NCI-H2171 (cell line): Measurements from ENCODE around the gene BTG2.

Source experiments
- DNase-seq: peaks from one replicate; lab custom pipeline; 2025; lab: John Stamatoyannopoulos, UW

The BTG2 gene

DNA sequence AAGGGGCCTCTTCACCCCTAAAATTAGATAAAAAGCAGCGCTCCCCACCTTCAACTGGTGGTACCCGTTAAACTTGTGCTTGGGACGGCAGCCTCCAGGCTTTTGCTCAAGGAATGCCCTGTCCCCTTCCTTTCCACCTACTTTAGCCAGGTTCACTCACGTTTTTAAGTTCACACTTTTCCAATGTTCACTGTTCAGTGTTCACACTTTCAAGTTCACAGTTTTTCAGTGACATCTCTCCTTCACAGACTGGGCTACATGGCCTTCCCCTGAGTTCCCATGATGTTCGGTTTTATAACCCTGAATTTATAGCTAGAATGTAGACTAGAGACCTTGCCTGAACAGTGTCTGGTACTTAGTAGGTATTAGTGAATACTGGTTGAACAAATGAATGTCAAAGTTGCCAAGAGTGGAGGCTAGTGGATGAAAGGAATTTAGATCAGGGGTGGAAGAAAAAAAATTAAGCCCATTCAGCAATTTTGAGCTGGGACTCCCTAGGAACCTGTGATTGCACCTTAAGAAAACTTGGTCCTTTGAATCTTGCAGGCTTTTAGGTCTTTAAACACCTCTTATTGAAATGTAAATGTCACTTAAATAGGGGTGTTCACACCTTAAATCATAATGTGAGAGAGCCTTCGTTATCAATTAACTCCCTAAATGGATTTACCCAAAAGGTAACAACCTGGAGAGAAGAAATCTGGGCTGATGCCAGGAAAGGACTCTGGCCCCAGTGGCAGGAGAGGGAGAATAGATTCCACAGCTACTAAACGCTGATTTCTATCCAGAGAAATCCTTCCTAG, 12.3 kb downstream of the BTG2 start:
- no peak for DNase-seq

DNA sequence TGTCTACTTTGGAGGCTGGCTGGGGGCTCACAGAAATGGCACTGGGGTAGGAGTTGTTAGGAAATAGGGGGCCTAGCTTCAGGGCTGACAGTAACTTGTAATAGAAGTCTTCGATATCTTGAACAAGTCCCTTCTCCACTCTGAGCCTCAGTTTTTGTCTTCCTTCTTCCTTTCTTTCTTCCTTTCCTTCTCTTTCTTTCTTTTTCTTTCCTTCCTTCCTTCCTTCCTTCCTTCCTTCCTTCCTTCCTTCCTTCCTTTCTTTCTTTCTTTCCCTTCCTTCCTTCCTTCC, 12.9 kb downstream of the BTG2 start:
- DNase-seq = no peak

DNA sequence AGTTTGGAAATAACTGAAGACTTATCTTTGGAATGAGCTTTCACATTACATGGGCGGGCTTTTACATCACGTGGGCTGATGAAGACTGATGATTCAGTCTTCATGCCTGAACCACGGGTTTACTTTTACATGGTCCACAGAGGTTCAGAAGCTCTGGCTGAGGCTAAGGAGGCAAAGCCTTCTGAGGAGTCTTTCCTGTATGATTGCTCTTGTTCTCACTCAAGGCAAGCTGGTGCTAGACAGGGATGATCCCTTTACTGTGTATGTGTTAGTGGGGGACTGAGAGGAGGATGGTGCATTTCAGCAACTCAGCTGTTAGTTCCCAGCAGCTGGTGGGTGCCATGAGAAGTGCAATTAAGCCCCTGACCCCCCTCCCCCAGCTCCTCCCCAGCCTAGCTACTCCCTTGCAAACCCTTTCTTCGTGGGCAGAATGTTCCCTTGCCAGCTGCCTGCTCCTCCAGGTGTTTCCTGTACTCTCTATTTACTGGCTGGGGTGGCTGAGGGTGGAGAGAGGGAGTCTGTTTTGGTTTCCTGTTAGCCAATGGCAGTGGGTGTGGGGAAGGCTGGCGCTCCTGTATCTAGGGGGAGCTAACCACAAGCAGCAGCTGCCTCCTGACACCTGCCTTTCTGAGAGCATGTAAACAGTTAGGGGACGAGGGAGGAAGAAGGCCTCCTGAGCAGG, 15.4 kb downstream of the BTG2 start:
- DNase-seq = peak; percentile 87

DNA sequence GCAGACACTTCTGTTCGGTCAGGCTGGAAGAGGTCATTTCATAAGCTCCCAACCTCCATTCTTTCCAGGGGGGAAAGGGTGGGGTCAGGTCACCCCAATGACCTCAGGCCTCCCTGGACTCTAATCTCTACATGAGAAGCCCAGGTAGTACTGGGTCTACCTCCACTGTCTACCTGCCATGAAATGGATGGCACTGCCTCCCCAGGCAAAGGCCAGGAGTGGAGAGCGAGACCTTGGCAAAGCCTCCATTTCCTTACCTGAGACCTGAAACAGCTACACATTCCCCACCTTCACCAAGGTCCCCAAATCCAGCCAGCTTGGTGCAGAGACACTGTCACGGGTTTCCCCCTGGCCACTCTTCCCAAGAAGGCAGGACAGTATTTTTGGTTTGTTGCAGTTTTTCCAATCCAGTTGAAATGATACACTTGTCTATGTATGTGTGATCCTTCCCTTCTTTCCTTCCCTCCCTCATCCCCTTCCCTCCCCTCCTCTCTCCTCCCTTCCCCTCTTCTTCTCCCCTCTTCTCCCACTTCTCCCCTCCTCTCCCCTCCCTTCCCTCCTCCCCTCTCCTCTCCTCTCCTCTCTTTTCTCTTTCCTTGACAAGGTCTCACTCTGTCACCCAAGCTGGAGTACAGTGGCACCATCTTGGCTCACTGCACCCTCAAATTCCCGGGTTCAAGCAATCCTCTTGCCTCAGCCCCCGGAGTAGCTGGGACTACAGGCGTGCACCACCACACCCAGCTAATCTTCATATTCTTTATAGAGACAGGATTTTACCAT, 16.1 kb downstream of the BTG2 start:
- DNase-seq = no peak

DNA sequence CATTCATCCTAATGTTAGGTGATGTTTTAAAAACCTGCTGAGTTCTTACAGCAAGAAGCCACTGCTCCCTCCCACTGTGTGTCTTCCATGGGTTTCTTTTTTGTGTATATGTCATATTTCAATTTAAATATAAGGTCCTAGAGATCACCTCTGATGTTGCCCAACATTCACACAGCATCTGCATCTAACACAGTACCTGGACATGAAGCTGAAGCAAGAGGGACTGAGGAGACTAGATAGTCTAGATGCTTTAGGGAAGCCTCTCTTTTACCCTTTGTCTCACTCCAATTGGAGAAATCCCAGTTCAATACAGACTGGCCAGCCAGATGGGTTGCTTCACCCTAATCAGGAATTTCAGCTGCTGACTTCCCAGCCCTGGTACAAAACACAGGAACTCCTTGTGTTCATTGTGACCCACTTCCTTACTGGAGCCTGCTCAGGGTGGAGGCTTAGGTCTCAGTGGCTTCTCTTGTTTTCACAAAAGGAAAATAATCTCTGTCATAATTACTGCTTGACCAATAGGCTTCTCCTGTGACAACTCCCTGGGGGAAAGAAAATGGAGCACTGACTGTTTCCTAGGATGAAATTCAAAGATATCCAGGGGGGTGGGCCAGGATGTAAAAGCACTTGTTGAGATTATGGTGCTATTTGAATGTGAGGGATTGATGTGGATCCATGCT, 17.3 kb downstream of the BTG2 start:
- DNase-seq = no peak

DNA sequence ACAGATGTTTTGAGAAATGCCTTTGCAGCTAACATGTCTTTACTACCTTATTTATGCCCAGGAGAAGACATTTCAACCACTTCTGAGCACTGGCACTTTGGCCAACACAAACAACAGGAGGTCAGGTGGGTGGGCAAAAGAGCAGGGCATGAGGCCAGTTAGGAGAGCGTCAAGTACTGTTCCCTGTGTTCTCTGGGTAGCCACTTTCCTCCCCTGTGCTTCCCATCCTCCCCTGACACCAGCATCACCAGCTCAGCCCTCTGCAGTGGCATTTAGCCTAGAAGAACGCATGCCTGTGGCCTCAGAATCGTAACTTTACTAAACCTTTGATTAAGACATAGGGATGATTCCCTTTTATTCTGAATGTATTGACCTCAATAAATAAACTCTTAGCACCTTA, 18.3 kb downstream of the BTG2 start:
- DNase-seq = no peak

DNA sequence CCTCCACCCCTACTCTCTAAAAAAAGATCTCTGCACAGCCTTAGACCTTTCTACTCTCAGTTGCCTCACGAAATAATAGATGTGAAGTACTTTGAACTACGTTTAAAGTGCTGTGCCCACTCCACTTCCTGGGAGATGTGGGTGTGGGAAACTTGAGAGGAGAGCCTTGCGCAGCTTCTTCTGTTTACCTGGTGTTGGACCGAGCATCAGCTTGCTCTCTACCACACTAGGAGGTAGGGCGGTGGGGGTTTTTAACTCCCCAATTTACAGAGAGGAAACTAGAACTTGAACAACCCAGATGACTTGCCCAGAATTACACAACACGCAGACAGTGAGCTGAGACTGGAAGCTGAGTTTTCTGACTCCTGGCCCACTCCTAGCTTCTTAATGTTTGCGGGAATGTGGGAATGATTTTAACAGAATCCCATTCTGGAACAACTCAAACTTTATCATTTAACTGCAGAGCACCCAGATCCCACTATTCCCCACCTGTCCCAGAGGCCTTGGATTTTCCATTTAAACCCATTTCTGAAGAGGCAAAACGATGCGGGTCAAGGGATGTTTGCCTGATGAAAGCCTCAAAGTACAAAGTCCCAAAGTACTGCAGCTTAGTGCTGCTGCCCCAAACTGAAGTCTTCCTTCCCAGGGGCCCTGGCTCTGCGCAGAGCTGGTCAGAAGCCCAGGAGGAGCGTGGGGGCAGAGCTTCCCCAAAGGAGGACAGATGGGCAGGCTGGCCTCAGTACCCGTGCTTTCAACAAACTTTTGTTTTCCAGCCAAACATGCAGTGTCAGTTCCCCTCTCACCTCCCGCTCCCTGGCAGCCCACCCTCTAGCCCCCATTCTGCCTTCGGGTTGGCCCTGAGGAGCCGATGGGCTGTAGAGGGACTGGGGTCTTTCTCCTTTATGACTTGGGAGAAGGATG, 19.0 kb downstream of the BTG2 start:
- no peak for DNase-seq

DNA sequence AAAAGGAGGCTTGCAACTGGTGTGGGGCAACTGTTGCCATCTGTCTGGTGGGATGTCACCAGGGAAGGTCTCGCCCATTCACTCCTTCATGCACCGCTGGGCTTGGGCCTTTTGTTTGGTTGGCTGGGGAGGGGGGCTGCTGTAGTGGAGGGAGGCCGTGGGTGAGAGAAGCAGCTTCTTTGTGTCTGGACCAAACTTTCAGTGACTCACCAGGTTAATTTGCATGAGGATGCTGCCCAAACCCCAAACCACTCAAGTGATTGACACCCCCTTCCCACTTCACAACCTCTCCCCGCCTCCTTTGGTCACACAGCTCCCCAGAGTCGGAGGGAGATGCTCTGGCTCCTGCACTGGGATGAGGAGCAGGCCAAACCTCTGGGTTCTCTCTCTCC, 19.7 kb downstream of the BTG2 start:
- DNase-seq = peak; percentile 25

DNA sequence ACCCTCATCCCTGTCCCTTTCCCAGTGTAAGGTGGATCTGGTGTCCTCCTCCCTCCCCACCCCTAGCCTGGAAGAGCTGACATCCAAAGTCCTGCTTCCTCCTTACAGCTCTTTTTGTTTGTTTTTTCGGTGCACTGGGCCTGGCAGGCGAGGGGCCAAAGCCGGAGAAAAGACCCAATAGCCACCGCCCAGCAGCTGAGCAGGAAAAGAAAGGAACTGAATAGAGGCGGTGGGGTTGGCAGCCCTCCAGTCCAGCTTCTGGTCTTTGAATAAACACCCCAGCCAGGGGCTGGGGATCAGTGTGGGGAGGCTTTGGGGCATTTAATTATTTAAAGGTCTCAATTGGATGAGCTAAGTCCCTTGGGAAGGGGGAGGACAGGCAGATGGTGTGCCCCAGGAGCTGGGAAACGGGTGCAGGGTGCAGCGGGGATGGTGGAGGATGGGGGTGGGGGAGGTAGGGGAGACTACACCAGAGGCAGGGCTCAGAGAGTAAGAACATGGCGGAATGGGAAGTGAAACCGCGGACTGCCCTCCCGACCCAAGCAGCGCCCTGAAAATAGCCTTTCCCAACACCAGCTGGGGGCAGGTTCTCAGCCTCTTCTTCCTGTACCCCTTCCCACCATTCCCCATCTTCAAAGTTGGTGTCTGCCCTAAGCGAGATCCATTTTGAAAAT, 20.2 kb downstream of the BTG2 start:
- peak; percentile 27 for DNase-seq

DNA sequence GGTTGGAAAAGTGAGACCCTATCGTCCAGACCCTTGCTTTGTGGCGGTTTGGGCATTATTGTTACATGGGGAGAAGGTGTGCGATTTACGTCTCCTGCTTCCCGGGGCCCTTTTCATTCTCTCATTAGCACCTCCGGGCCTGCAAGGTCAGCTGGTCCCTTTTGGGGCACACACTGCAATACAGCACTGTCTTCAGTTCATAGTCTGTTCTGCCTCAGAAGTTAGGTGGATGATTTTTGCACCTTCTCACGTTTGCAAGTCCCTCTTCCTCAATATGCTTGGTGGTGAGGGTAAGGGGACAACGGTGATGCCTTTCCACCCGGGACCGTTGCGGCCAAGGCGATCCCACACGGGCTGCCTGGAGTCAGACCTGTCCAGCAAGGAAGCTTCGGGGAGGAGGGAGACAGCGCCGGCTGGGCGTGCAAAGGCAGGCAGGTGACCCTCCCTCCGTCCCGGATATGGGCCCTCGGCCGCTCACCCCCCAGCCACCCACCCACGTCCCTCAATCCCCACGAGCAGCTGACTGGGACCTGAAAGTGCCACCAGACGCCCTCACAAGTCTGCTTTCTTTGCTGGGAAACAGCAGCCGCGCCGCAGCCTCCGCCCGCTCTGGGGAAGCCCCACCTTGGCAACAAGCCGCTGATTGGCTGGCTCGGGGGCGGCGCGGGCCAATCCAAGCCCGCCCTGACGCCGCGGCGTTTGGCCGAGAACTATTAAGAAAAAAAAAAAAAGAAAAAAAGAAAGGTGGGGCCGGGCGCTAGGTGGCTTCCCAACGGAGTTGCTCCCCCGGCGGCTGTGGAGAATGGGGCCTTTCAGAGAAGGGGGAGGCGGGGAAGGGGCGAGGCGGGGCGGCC, 21.7 kb downstream of the BTG2 start:
- peak; percentile 94 for DNase-seq

DNA sequence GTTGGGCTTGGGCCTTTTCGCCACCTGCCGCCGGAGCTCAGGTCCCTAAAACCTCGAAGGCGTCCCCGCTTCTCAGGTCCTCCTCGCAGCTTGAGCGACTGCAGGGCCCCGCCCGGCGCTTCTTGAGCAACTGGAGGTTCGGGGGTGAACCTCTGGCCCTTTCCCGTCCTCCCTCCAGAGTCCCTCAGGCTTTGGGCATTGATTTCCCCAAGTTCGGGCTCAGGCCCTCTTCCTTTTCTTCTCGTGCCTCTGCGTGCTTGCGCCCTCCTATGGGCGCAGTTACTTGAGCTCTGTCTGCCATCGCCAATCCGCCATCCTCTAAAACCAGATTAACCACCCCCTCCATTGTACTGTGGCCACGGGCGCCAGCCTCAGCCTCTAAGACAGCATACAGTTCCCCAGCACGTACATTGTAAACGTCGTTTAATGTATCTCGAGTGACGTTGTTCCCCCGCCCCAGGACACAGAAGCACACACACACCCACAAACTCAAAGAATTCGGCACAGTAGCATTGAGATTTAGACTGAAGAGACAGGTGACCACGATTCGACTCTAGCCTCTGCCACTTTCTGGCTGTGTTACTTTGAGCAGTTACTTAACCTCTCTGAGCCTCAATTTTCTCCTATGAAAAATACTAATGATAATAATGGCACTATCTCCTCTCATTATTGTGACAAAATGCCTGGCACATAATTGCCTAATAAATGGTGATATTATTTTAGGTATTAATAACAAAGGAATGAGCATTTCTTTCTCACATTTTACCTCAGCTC, 22.6 kb downstream of the BTG2 start:
- DNase-seq = no peak

DNA sequence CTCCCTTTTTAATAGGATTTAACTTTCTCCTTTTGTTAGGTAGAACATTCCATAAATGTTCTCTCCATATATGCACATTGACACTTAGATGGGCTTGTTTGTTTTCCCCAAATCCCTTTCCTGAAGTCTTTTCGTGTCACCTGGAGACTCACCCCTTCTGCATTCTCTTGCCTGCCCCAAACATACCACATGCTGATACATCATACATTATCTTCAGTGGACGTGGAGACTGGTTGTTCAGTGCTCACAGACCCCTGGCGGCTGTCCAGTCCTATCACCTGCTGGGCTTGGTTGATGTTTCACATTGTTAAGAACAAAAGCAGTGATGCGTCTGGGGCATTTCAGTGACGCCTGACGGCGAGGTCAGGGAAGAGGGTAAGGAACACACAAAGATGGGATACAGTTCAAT, 23.4 kb downstream of the BTG2 start:
- no peak for DNase-seq

DNA sequence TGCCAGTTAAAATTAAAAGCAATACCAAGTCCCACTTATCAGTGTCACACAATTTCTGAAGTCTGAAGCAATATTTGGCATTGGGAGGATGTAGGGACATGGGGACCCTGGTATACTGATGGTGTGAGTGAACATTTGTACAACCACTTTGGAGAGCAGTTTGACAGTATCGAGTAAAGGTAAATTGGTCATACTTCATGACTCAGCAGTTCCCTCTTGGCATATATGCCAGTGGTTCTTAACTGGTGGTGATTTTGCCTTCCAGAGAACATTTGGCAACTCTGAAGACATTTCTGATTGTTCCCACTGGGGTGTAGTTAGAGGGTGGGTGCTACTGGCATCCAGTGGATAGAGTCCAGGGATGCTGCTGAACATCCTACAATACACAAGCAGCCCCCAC, 25.9 kb downstream of the BTG2 start:
- no peak for DNase-seq

DNA sequence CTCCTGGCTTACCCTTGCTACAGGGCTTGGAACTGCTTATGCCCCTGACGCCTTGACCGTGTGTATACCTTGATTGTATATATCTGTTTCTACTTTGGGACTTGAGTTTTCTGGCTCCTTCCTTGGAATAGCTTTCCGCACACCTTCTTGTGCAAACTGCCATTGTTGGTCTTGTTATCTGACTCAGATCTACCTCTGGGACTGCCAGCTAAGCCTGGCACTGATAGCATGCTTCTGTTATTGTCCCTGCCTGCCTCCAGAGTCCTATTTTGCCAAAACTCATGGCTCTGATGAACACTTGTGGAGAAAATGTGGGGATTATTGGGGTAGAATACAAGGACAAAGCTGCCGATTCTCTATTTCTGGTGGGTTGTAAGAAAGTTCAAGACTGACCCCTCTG, 30.2 kb downstream of the BTG2 start:
- no peak for DNase-seq

DNA sequence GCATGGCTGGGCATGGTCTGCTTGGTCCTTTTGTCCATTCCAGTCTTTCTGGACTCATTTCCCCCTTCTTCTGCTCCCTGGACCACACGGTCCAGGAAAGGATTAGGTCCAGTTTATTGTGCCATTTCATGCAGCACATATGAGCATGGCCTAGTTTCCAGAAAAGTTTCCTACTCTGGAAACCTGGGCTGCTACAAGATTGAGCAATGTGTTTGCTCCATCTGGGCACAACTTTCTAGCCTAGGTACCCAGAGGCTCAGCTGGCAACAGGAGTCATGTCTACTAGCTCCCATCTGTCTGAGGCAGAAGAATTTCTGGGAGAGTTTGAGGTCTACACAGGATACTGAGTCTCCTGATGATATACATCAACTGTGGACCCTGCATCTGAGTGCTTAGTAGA, 30.8 kb downstream of the BTG2 start:
- no peak for DNase-seq

DNA sequence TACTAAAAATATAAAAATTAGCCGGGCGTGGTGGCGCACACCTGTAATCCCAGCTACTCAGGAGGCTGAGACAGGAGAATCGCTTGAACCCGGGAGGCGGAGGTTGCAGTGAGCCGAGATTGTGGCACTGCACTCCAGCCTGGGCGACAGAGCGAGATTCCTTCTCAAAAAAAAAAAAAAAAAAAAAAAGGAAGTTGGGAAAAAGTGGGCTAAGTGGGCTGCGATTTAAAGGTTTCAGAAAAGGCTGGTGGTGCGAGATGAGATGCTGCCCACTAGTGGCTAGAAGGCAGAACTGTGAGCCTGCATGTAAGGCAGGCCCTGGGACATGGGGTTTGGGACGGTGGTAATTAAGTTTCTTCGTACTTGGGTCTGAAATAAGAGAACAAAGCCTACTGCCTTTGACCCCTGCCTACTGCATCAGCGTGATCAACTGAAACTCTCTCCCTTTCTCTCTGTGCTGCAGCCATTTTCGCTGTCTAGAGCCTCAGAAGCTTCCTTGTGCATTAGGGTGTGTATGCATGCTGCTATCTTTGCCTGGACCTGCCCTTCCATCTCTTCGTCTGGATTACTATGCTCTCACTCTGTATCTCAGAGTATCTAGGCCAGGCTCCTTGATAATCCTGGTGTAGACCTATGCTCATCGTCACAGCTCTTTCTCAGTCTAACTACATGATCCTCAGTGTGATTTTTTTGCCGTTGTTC, 33.2 kb downstream of the BTG2 start:
- peak; percentile 53 for DNase-seq

DNA sequence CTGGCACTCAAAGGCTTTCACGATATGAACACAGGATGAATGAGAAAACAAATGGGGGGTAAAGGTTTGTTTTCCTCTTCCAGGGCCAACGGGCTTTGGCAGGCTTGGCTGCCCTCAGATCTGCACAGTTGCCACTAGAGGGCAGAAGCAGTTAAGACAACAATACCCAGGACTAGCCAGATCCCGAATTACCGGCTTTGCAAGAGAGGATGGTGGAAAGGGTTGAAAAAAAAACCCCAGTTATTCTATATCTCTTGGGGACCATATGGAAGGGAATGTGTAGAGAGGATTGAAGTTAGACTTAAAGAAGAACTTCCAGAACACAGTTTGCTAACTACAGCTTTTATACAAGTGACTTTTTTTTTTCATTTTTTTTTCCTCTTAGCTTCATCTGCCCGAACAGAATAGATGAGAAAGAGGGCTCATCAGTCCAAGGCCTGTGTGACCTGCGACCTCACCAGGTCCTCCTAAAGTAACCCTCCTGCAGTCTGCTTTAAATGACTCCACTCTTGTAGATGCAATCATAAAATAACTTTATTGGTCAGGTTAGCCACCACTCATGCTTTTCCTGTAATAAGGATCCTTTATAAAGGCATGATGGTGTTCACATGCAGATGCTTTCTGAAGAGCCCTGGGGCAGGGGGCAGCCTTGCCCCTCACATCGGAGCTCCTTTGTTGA, 34.9 kb downstream of the BTG2 start:
- DNase-seq = peak; percentile 98
